ENCODE measurements around the gene DBNL. TPM values are rescaled to one million over a fixed set of nuclear protein-coding genes. Genes with fewer than 3 reads are reported as not detected.
"Not testable (repeated sequence)": the region's sequence is repeated elsewhere in the genome, so short reads cannot be mapped to it uniquely, and the experiment has no call there.

DBNL gene
- total and polyA plus RNA-seq, 2 of the 13 experiments (the other 11 are each of a cell fraction or from before 2014, with no cell fraction given), result 20.8 to 35.1 TPM

- TF ChIP-seq KAT8 (CRISPR knock-in tag; IDR thresholded peaks at IDR 0.05), result peak; percentile 97
- peak; percentile 69 for TF ChIP-seq FOXA3 (CRISPR knock-in tag; IDR thresholded peaks at IDR 0.05)
- peak; percentile 68; the same call in 1 of the 2 replicates for TF ChIP-seq ZKSCAN8 (CRISPR knock-in tag; IDR thresholded peaks at IDR 0.05; ENCODE audit: borderline replicate concordance)
- not testable (repeated sequence) for TF ChIP-seq EP300 (IDR thresholded peaks at IDR 0.05; ENCODE audit: low read depth in 2 of 2, low read length in 2 of 2)
- 0 out of 2 replicates have a peak, but pooled peaks have one; percentile 11 for TF ChIP-seq EP300 (CRISPR knock-in tag; IDR thresholded peaks at IDR 0.05; ENCODE audit: borderline replicate concordance)
- TF ChIP-seq SIX1 (CRISPR knock-in tag; IDR thresholded peaks at IDR 0.05; ENCODE audit: borderline replicate concordance), result 0 out of 2 replicates have a peak, but pooled peaks have one; percentile 21
- peak; percentile 90 for TF ChIP-seq KMT2A (CRISPR knock-in tag; IDR thresholded peaks at IDR 0.05)
- TF ChIP-seq HOMEZ (CRISPR knock-in tag; IDR thresholded peaks at IDR 0.05; ENCODE audit: low read depth), result 0 out of 2 replicates have a peak, but pooled peaks have one; percentile 19
- TF ChIP-seq AHR (CRISPR knock-in tag; IDR thresholded peaks at IDR 0.05), result 0 out of 2 replicates have a peak, but pooled peaks have one; percentile 51
- TF ChIP-seq NFYC (CRISPR knock-in tag; IDR thresholded peaks at IDR 0.05), result 0 out of 2 replicates have a peak, but pooled peaks have one; percentile 34
- peak; percentile 94 for TF ChIP-seq ZGPAT (CRISPR knock-in tag; IDR thresholded peaks at IDR 0.05)
- TF ChIP-seq IKZF5 (CRISPR knock-in tag; IDR thresholded peaks at IDR 0.05), result peak; percentile 91; the same call in 1 of the 2 replicates
- peak in 1 of 2 experiments; percentile 96; a peak in 2 of 4 replicates for TF ChIP-seq KLF16 (CRISPR knock-in tag; IDR thresholded peaks at IDR 0.05)
- TF ChIP-seq ZNF124 (CRISPR knock-in tag; IDR thresholded peaks at IDR 0.05), result 0 out of 2 replicates have a peak, but pooled peaks have one; percentile 76
- TF ChIP-seq ZNF451 (CRISPR knock-in tag; IDR thresholded peaks at IDR 0.05), result 0 out of 2 replicates have a peak, but pooled peaks have one; percentile 68
- TF ChIP-seq ZNF574 (CRISPR knock-in tag; IDR thresholded peaks at IDR 0.05), result peak; percentile 99
- peak; percentile 90 to 91 for TF ChIP-seq HMGXB4 (CRISPR knock-in tag; IDR thresholded peaks at IDR 0.05; ENCODE audit: borderline replicate concordance in 1 of 2, low read depth in 1 of 2)
- TF ChIP-seq ZNF335 (CRISPR knock-in tag; IDR thresholded peaks at IDR 0.05), result peak; percentile 61; the same call in 1 of the 2 replicates
These were observed 25.4 kb upstream of the DBNL start (continued) for GRCh38 chr7:44018857-44019807.
